GM12874 (cell line): ENCODE data around the gene KIF18B.

ENCODE experiments used
- CTCF ChIP-seq: IDR thresholded peaks from 2 replicates; pipeline ENCODE4 v1.5.1; 2011; ENCODE audit warnings: low read depth, mild to moderate bottlenecking, control low read depth, low read length, moderate library complexity; ENCODE audit not compliant: insufficient read depth

The KIF18B gene

GRCh38 chr17:44887971-44888954, 59.3 kb downstream of the KIF18B start:
- TF ChIP-seq CTCF, result no peak

GRCh38 chr17:44887016-44887415, 60.6 kb downstream of the KIF18B start:
- no peak for TF ChIP-seq CTCF

- no peak for TF ChIP-seq CTCF
Measured at GRCh38 chr17:44884941-44885340, 62.6 kb downstream of the KIF18B start.

- TF ChIP-seq CTCF, result no peak
Measured at GRCh38 chr17:44881145-44881544, 66.4 kb downstream of the KIF18B start.

- TF ChIP-seq CTCF, result no peak
Measured at GRCh38 chr17:44880062-44880461, 67.5 kb downstream of the KIF18B start.

GRCh38 chr17:44879376-44879775, 68.2 kb downstream of the KIF18B start:
- TF ChIP-seq CTCF, result no peak

- TF ChIP-seq CTCF, result peak; percentile 53; the same call in 1 of the 2 replicates
Measured at GRCh38 chr17:44878627-44879221, 68.8 kb downstream of the KIF18B start.
